ENCODE measurements around the gene SOX4.

- no peak for TF ChIP-seq CTCF (conservative IDR thresholded peaks at IDR 0.05; ENCODE audit: low read depth in 2 of 2)
- peak; percentile 25; the same call in 1 of the 2 replicates for TF ChIP-seq POLR2AphosphoS5 (IDR thresholded peaks at IDR 0.05; ENCODE audit: low read depth)
- no peak for TF ChIP-seq EZH2 (IDR thresholded peaks at IDR 0.05; ENCODE audit: low read depth, unreplicated experiment)
- TF ChIP-seq REST (IDR thresholded peaks at IDR 0.05; ENCODE audit: unreplicated experiment), result no peak
- no peak for TF ChIP-seq EZH2phosphoT487 (IDR thresholded peaks at IDR 0.05; ENCODE audit: unreplicated experiment)
These were observed 5.5 kb upstream of the SOX4 start for GRCh38 chr6:21587961-21588480.

All from GM23338 (cell line).